Activated CD4-positive, alpha-beta T cell treated with anti-CD3 and anti-CD28 coated beads, Interleukin-2, amount 50 U/mL, for 48 hours (primary cell): ENCODE data around the gene OTC.

Source experiments
- DNase-seq, 2 experiments: peaks; one replicate each; pipeline ENCODE4 v3.0.0-alpha.2; 2020

Gene OTC

DNA sequence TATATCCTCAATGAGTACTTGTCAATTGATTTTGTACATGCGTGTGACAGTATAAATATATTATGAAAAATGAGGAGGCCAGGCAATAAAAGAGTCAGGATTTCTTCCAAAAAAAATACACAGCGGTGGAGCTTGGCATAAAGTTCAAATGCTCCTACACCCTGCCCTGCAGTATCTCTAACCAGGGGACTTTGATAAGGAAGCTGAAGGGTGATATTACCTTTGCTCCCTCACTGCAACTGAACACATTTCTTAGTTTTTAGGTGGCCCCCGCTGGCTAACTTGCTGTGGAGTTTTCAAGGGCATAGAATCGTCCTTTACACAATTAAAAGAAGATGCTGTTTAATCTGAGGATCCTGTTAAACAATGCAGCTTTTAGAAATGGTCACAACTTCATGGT, at the start of gene OTC:
TSS of gene OTC (plus strand) at position 243 of the 400 bp plus-strand sequence. CDS start at position 336, 93 bp downstream.
- no peak for DNase-seq

DNA sequence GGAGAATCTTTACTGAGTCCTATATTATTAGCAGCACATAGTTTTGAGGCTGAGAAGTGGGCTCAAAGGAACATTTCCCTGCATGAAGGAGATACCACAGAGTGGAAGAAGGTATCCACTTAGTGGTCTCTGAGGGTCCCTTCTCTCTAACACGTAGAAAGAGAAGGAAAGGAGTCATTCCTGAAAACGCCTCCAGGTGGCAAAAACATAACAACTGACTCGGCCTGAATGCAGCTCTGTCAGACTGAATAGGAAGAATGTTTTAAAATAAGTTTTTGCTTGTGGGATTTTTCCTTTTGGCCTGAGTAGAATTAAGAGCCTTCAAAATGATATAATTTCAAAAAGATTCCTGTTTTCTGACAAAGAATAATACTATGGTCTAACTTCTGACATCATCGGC, 48.4 kb upstream of the OTC start:
- no peak for DNase-seq

DNA sequence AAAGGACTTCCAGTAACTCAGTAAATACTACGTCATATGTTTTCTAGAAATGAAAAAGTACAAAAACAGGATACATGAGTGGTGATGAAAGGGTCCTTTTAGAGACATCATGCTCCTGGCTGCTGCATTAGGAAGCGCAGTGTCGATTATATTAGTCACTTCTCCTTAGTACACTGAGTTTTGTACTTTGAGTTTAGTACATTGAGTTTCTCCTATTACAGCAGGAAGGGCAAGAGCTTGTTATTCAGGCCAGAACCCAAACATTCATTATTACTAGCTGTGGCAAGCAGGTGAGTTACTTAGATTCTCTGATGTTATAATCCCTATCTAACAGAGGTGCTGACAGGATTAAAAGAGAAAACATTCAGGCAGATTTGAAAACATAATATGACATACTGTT, 46.4 kb upstream of the OTC start:
- DNase-seq: no peak

DNA sequence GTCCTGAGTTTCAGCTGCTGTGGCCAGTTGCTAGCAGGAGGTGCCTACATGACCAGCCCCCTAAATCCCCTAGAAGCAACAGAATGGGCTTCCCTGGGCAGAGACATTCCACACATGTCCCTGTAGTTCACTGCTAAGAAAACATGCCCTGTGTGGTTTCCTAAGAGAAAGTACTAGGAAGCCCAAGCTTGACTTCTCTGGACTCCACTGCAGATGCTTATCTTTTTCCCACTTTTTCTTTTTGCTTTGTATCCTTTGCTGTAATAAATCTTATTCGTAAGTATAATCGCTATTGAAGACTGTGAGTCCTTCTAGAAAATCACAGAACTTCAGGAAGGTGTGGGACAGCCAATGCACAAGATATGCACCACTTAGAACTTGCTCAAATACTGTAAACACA, 40.7 kb upstream of the OTC start:
- no peak for DNase-seq

DNA sequence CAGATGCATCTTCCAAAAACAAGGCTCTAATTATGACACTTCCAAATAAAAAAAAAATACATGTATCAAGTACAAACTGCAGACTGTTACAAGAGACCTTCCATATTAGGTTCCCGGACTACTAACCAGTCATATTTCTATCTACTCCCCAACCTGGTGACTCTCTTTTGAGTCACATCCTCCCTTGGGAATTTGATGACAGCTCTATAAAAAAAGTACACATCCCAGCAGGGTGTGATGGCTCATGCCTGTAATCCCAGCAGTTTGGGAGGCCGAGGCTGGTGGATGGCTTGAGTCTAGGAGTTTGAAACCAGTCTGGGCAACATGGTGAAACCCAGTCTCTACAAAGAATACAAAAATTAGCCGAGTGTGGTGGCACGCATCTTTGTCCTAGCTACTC, 40.0 kb upstream of the OTC start:
- DNase-seq: no peak

DNA sequence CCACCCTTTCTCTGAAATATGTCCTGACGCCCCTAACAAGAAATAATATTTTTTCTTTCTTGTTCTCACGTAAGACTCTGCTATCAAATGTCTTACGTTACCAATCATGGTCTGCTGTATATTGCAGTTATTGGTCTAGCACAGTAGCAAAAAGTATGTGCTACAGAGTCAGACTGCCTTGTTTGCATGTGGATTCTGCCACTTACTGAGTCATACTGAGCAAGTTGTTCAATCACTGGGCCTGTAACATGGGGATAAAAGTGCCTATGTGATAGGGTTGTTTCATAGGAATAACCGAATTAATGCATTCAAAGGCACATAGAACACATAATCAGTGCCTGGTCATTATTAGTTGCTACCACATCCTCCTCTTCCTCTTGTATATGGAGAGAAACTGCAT, 39.2 kb upstream of the OTC start:
- no peak for DNase-seq

DNA sequence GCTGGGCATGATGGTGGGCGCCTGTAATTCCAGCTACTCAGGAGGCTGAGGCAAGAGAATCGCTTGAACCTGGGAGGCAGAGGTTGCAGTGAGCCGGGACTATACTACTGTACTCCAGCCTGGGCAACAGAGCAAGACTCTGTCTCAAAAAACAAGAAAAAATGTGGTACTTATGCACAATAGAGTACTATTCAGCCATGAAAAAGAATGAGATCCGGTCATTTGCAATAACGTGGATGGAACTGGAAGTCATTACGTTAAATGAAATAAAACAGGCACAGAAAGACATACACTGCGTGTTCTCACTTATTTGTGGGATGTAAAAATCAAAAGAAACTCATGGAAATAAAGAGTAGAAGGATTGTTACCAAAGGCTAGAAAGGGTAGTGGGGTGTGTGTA, 37.2 kb upstream of the OTC start:
- DNase-seq: no peak

DNA sequence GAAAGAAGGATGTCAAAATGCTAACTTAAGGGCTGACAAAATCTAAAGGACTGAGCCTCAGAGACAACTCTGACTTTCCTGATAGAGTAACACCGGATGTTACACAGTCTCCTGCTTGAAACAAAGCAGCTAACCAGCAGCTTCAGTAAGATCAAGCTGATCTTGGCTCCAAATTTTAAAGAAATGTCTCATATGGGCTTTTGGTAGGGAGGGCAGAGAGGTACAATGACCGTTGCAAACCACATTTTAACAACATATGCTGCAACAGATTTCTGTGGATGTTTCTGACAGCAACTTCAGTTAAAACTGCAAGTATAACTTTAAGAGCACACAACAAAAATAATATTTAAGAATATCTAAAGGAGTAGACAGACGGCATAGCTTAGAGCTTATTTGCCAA, 34.2 kb upstream of the OTC start:
- no peak for DNase-seq

DNA sequence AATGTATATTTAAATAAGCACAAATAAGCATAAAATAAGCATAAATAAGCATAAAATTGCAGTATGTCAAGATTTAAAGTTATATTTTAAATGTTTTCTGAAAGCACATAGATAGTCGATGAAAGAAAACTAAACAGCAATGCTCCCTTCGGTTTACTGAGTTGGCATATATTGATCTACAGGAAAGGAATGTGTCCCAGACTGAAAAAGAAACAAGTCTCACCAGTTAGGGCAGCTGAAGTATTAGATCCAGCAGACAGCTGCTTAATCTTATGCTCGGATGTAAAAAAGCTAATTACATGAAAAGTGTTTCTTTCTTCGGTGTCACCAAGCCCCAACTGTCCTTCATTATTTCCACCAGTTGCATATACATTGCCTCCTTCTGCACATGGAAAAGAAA, 33.8 kb upstream of the OTC start:
- no peak for DNase-seq

DNA sequence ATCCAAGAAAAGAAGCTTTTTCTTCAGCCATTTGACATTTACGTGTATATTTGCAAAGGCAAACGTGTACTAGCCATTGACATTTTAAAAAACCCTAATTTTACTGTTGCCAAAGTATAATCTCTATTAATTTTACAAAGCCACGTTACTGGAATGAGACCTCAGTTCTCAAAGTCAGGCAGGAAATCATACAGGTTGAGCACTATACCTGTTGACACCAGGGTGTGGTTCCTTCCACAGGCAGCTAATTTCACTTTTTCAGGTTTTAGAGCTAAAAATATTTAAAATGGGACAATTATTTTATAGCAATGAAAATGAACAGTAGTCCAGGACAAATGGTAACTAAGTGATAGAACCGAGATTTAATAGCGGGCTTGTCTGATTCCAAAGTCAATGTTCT, 31.6 kb upstream of the OTC start:
- DNase-seq: no peak

DNA sequence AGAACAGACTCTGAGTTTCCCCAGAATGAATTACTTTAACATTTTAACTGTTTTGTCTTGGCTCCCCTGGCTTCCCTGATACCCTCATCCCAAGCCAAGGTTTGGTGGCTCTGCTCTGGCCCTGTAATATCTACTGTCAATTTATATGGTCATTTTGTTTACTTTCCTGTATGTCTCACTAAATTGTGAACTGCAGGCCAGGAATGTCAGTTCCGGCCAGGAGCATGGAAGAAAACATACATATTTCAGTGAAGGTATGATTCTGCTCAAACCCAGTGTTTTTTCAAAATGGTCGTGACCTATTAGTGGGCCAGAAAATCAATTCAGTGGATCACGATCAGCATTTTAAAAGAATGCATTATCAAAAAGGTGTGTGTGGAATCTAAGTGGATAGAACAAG, 26.3 kb upstream of the OTC start:
- no peak for DNase-seq

DNA sequence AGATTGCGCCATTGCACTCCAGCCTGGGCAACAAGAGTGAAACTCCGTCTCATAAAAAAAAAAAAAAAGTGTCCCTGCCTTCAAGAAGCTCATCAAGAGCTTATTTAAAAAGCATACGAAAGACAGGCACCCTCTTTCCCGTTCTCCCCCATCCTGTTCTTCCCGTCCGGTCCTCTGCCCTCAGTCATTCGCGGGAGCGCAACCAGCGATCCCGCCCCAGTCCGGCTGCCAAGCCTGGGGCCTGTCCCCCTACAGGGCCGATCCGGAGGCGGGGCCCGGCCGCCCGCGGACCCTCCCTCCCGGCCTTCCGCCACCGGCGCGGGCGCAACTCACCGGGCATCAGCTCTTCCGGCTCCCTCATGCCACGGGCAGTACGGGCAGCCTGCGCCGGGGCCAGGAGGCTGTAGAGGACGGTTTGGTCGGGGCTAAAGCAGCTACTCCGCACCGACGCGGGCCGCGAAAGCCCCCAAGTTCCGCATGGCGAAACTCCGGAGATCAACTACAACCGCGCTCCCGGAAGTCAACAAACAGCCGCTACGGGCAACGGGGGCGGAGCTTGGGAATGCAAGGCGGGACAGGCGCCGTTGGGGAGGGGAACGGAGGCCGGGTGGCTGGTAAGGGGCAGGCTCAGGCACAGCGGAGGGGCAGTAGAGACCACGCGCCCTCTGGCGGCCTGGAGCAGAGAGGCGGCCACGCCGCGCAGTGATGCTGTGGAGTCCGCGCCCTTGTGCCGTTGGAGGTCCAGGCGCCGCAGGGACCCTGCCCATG, 25.2 kb upstream of the OTC start, which contains the start of gene RPGR:
TSS of gene RPGR (minus strand) at position 503 of the 768 bp plus-strand sequence. CDS start at position 361, 142 bp downstream.
- DNase-seq: peak; percentile 90 to 92

DNA sequence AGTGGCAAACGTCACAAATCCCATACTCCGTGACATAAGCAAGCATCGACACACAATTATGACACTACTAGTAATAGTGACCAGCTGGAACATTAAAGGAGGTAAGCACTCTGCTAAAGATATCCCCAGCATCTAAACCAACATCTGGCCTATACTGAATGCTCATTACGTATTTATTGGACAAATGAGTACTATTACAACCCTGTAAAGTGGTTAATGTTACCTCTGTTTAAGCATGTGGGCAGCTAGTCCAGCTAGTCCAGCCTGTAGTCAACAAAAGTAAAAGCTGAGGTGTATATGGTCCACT, 24.7 kb upstream of the OTC start:
- no peak for DNase-seq

DNA sequence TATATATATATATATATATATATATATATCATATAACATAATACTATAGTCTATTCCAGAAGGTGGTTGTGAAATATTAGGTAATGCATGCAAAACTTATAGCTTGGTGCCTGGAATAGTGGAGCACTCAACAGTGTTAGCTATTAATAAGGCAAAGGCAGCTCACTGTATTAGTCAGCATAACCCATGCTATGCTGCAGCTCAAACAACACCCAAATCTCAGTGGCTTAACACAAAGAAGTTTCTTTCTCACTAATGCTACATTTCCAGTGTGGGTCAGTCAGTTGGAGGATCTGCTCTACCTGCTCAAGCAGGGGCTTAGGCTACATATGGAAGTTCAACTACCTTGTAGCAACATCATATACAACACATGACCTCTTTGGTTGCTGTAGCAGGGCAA, 19.9 kb upstream of the OTC start:
- DNase-seq: no peak

DNA sequence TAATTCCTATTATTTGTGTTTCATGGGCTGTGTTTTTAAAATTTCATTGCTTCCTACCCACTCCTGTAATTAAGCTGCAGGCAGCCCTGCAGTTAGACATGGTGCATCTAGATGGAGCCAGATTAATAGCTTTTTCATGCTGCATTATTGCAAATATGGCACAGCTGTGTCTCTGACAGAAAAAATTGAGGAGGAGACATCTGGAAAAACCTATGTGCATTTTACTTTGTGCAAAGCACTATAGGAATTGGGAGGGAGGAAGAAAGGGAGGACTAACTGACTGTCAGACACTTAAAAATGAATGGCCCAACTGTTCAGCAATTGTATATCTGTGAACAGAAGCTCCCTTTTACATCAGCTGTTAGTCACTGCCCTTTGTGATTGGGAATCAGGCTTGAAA, 17.0 kb upstream of the OTC start:
- DNase-seq: no peak

DNA sequence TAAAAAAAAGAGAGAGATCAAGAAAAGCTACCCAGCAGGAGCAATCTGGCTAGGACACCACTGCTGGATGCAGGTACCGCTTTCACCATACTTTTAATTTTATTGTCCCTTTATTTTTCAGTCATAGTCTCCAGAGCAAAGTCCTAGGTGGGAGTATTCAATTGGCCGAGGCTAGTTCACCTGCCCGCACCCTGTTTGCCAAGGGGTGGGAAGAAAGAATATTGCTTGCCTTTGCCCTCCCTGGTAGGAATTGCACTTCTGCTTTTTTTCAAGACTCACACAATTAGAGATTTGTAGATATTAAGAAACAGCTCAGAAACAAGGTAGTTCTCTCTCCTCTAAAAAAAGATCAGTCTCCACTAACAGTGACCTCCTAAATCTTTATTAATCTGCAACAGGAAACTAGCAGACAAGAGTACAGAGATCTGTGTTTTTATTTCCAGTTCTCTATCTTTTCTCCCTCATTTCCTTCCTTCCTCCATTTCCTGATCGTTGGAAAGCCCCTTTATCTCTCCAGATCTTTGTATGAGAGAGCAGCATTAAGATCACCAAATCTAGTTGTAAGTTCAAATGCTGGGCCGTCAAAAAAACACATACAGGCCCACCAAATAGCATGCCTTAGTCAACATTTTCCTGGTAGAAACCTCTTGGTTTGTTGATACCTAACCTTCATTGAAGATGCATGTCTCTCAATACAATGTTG, 15.7 kb upstream of the OTC start:
- no peak for DNase-seq

DNA sequence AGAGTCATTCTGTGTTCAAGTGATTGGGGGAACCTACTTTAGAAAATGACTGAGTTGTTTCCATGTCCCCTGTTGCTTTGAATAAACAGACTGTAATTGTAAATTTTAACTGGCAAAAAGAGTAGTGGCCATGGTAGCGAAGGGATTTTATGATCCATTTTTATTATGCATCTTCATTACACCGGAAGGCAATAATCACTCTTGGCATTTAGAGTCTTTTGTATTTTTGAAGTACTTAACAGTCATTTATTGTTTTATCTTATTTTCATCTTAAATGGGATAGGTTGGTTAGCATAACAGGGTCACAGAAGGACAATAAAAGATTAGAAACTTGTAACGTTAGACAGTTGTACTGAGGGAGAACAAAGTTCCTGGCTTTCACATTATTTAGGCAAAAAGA, 11.0 kb upstream of the OTC start:
- no peak for DNase-seq

DNA sequence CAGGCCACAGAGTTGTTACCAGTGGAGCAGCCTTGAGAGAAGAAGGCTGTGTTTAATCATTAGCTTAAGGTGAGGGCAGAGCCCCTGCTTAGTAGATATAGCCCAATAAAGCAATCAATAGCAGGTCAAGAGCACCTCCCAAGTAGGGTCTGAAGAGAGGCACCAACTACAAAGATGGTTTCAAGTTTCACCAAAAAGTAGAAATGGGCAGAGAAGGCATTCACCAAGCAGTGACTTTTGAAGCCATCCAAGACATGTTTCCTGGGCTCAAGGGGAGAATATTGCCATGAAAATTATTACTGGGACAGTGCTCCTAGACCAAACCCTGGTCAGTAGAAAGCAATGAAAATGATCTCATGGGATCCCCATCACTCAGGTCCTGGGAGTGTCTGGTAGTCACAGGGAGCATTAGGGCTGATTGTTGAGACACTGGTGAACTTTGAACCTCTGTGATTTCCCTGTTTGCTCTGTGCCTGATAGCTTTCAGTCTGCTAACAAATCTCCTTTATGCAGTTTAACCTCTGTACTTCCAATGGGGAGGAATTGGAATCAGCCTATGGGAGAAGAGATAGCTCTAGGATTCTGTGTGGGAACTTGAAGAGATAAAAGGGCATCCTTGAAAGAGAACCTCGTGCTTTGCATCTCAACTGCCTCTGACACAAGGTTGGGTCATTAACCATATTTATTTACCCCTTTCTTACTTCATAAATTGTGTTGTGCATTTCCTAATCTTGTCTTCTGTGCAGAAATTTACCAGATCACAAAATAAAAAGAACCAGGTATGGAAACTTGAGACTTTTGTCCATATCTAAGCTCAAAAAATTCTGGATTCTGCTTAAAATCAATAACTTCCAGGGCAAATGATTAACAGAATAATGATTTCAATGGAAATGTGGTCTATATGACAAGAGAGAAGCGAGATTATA, 9.3 kb upstream of the OTC start:
- no peak for DNase-seq

DNA sequence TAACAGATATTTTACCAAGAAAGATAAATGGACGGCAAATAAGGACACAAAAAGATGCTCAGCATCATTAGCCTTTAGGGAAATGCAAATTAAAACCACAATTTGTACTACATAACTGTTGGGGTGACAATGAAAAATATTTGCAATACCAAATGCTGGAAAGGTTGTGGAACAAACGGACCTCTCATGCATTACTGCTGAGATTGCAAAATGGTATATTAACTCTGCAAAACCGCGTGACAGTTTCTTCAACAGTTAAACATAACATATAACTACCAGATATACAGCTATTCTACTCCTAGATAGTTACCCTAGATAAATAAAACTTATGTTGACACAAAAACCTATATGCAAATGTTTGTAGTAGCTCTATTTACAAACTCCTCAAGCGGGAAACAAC, 6.3 kb upstream of the OTC start:
- DNase-seq: no peak

DNA sequence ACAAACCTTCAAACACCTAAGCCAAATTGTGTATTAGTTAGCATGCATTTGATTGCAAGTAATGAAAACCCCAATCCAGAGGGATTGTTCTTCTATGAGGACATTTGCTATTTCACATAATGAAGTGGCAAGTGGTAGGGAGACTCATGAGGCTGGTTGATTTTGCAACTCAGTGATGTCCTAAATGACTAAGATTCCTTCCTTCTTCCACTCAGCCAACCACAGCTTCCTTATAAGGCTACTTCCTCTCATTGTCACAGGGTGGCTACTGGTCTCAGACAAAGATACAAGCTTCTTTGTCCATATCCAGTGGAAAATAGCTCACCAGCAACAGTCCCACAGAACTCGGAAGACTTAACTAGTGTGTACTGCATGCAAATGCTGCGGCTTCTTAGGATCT, 5.3 kb upstream of the OTC start:
- no peak for DNase-seq

DNA sequence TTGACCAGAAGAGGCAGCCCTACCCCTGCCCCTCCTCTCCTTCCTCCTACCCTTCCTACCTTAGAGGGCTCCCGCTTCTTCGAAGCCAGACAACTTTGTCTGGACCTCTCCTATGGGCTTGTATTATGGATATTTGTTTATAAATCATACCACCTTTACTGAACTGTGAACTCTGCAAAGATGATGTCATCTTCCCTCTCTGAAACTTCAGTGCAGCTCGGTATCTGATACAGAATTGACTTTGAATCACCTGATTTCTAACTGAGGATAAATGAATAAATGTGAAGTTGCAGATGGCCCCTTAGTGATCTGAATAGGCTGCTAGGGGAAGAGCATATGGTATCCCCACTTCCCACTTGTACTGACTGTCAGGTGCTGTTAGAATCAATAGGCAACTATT, 1.1 kb upstream of the OTC start:
- DNase-seq: no peak

DNA sequence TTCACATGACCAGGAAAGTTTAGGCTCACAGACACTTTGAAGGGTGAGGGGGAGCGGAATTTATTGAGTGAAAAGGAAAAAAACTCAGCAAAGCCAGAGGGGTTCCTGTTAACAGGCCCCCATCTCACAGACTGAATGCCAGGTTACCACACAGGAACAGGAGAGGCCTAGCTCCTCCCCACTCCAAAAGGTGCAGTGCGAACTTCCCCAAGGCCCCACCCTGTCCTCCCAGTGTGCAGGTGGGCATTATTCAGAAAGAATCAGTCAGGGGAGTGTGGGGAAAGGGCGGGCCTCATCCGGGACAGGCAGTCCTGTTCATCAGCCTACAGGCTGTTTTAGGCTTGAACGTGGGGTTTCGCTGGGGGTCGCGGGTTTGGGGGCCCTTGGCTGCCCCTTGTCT, 4.0 kb downstream of the OTC start:
- DNase-seq: no peak

DNA sequence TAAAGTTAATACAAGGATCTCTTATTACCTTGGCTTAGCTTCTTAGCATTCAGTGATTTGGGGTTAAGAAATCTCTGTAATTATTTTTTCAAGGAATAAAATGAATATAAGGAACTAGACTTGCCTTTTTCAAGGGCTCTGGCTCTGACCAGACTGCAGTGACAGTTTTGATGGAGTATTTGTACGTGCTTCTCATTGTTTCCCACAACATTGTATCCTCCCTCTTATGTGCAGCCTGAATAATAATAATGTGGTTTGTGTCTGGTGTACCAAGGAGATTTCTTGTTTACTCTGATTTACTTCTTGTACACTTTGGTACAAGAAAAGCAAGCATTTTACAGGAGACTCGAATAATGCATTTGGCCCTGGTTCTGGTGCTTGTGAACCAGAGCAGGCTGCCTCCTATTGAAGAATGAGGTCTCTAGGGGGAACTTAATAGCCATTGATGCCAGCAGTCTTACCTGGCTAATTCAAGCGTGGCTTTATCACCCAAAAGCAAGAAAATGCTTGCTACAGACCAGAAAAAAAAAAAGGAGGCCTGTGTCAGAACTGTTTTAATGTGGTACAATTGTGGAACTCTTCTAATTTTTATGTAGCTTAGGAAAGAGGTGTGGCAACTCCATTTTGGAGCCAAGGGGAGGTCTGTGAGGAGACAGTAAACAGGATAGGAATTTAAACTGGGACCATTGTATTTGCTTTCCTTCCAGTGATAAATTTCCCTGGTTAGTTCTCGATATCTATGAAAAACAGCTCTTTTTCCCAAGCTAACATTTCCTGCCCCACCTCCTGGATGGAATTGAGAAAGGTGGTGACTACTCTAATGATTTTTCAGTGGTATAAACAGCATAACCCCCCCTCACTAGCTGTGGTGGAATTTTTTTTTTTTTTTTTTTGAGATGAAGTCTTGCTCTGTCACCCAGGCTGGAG, 5.6 kb downstream of the OTC start:
- DNase-seq: no peak
